CD8-positive, alpha-beta memory T cell (primary cell): ENCODE measurements around the gene MCCC1. TPM values are rescaled to one million over a fixed set of nuclear protein-coding genes. Genes with fewer than 3 reads are reported as not detected.

Source experiments
- CTCF ChIA-PET: fragments of 350-600 bp; sonication (Branson Sonifier 250); formaldehyde crosslinking; loops from one replicate; lab custom pipeline; 2021; ENCODE audit warnings: antibody characterized with exemption; lab: Charles Lee
- POLR2A ChIA-PET: fragments of 350-600 bp; sonication (Branson Sonifier 250); formaldehyde crosslinking; loops from one replicate; lab custom pipeline; 2021; ENCODE audit warnings: antibody characterized with exemption; lab: Charles Lee
- DNase-seq, 5 donors: peaks; one replicate each; pipeline versions ENCODE4 v3.0.0 to v3.0.0-alpha.2; 2020 to 2022; ENCODE audit warnings: mixed read lengths in 1 of 5
- H3K27ac ChIP-seq: one replicate; pipeline ENCODE4 v1.7.0; 2013; ENCODE audit warnings: low read depth, mild to moderate bottlenecking, low read length, moderate library complexity
- H3K27me3 ChIP-seq: 2 replicates; pipeline ENCODE4 v1.7.0; 2013; ENCODE audit warnings: low read length, mild to moderate bottlenecking; ENCODE audit not compliant: insufficient read depth, poor library complexity, severe bottlenecking
- H3K36me3 ChIP-seq: 2 replicates; pipeline ENCODE4 v1.7.0; 2013; ENCODE audit warnings: mild to moderate bottlenecking, low read length, moderate library complexity; ENCODE audit not compliant: insufficient read depth
- H3K4me1 ChIP-seq: 2 replicates; pipeline ENCODE4 v1.7.0; 2013; ENCODE audit warnings: mild to moderate bottlenecking, low read length, moderate library complexity; ENCODE audit not compliant: insufficient read depth
- H3K4me3 ChIP-seq: 2 replicates; pipeline ENCODE4 v1.7.0; 2013; ENCODE audit warnings: mild to moderate bottlenecking, low read length
- H3K9me3 ChIP-seq: 2 replicates; pipeline ENCODE4 v1.7.0; 2013; ENCODE audit warnings: mild to moderate bottlenecking, low read length
- H3K27ac Mint-ChIP-seq, 8 donors: one replicate each; pipeline ENCODE4 v1.8.0; 2020 to 2021; ENCODE audit warnings: mixed read lengths in 8 of 8, mild to moderate bottlenecking in 6 of 8, inconsistent platforms in 3 of 8, moderate library complexity in 3 of 8
- H3K27me3 Mint-ChIP-seq, 2 donors: one replicate each; pipeline ENCODE4 v1.8.0; 2020 to 2021; ENCODE audit warnings: mixed read lengths in 2 of 2, mild to moderate bottlenecking in 1 of 2, moderate library complexity in 1 of 2
- H3K36me3 Mint-ChIP-seq, 3 donors: one replicate each; pipeline ENCODE4 v1.8.0; 2020 to 2021; ENCODE audit warnings: mixed read lengths in 3 of 3, inconsistent platforms in 1 of 3, mild to moderate bottlenecking in 1 of 3
- H3K4me1 Mint-ChIP-seq, 3 donors: one replicate each; pipeline ENCODE4 v1.8.0; 2020 to 2021; ENCODE audit warnings: mixed read lengths in 3 of 3, inconsistent platforms in 1 of 3, mild to moderate bottlenecking in 1 of 3
- H3K4me3 Mint-ChIP-seq, 7 donors: one replicate each; pipeline ENCODE4 v1.8.0; 2020 to 2021; ENCODE audit warnings: mixed read lengths in 7 of 7, mild to moderate bottlenecking in 6 of 7, moderate library complexity in 4 of 7, inconsistent platforms in 2 of 7
- H3K9me3 Mint-ChIP-seq, 5 donors: one replicate each; pipeline ENCODE4 v1.8.0; 2020 to 2022; ENCODE audit warnings: mixed read lengths in 5 of 5, mild to moderate bottlenecking in 3 of 5, moderate library complexity in 2 of 5, inconsistent platforms in 1 of 5
- polyA plus RNA-seq: library from polyadenylated mRNA; unstranded; fragments of 300-500 nt; fragmentation: Illumina TruSeq; gene quantifications from one replicate; pipeline ENCODE4 v1.2.3, GENCODE V29; 2021
- total RNA-seq, 2 experiments: library from RNA; stranded (reverse); gene quantifications; one replicate each; pipeline ENCODE4 v1.2.3, GENCODE V29; 2021

The MCCC1 gene
- total and polyA plus RNA-seq, 3 experiments from 2014 or later = 26.3 to 32.8 (median 32.8) TPM

- H3K27ac ChIP-seq = no peak overlapping the region
- H3K27me3 Mint-ChIP-seq = peaks cover 0 to 2% of the 10 kb centered on the region in 2 donors
- H3K4me3 ChIP-seq = no peak overlapping the region
- POLR2A ChIA-PET = no interaction called here
- CTCF ChIA-PET = no interaction called here
- no peaks in the 10 kb centered on the region for H3K36me3 ChIP-seq
- peak overlapping the region in 6 of 7 donors; percentile 24 to 67 (median 44) for H3K4me3 Mint-ChIP-seq
- no peaks in the 10 kb centered on the region for H3K27me3 ChIP-seq
- H3K9me3 Mint-ChIP-seq = no peaks in the 10 kb centered on the region
- peak overlapping the region; percentile 22 to 92 (median 64) for H3K27ac Mint-ChIP-seq
- peaks cover 0 to 22% (median 6%) of the 10 kb centered on the region in 3 donors for H3K36me3 Mint-ChIP-seq
- H3K4me1 ChIP-seq = peaks cover 31% of the 10 kb centered on the region
- peak in 1 of 5 donors; percentile 21 for DNase-seq
- H3K4me1 Mint-ChIP-seq = peaks cover 55 to 77% (median 76%) of the 10 kb centered on the region in 3 donors
- no peaks in the 10 kb centered on the region for H3K9me3 ChIP-seq
Measured at GRCh38 chr3:182967218-182968204, 131.8 kb downstream of the MCCC1 start.

DNA sequence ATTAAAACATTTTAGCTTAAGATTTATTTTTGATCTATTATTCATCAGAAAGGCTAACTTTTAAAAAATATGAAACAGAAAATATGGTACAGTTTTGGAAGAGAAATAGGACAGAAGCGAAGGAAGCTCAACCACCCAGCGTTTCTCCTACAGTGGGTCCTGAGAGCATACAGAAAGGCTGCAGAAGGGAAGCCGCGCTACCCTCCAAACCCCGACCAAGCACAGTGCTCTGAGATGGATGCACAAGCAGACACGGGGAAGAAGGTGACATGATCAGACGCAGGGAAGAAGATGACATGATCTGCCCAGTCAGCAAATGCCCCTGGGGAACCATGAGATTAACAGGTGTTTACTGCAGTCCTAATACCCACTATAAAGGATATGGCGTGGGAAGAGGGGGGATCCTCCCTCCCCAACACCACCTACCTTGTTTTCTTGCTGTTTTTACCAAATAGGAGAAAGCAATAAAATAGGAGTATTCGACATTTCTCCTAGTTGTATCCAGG, 133.4 kb downstream of the MCCC1 start:
- POLR2A ChIA-PET = no interaction called here
- Histone ChIP-seq H3K9me3 (no peaks in the 10 kb centered on the region), H3K27ac (no peak overlapping the region), H3K4me1 (peaks cover 28% of the 10 kb centered on the region), H3K36me3 (no peaks in the 10 kb centered on the region), H3K27me3 (no peaks in the 10 kb centered on the region), H3K4me3 (no peak overlapping the region)
- Mint-ChIP-seq H3K36me3 (peaks cover 0 to 33% (median 5%) of the 10 kb centered on the region in 3 donors), H3K27ac (peak overlapping the region in 5 of 8 donors; percentile 30 to 78 (median 64)), H3K27me3 (peaks cover 0 to 2% of the 10 kb centered on the region in 2 donors), H3K4me3 (peak overlapping the region in 1 of 7 donors; percentile 2), H3K4me1 (peaks cover 52 to 71% (median 68%) of the 10 kb centered on the region in 3 donors), H3K9me3 (no peaks in the 10 kb centered on the region)
- no peak for DNase-seq
- CTCF ChIA-PET = interaction anchor here (0.6 kb wide), 1 partner anchor 23 kb away, joined by 3 read pairs; no protein-coding TSS in a partner anchor

Other genes starting within 250 kb of the MCCC1 start
- gene DCUN1D1, start 119.0 kb downstream of the MCCC1 start, total RNA-seq = 10 to 100 TPM; 55.4 to 61.3 TPM
- 30.9 TPM for gene DCUN1D1, start 119.0 kb downstream of the MCCC1 start, polyA plus RNA-seq
- gene LAMP3, start 63.2 kb upstream of the MCCC1 start, total RNA-seq = 1 to 10 TPM; 1.5 to 1.7 TPM
- gene LAMP3, start 63.2 kb upstream of the MCCC1 start, polyA plus RNA-seq = 4.8 TPM
- 10 to 100 TPM in 1 of 2 experiments, 1 to 10 TPM in 1; 10.0 TPM for gene B3GNT5, start 153.8 kb upstream of the MCCC1 start, total RNA-seq
- not detected for gene B3GNT5, start 153.8 kb upstream of the MCCC1 start, polyA plus RNA-seq